HG02981 (cell line): Measurements from ENCODE around the gene ANGPT4.
"Not testable (repeated sequence)": the region's sequence is repeated elsewhere in the genome, so short reads cannot be mapped to it uniquely, and the experiment has no call there.

Experiments used
- ATAC-seq: cut with Tn5 transposase; IDR thresholded peaks from one replicate; pipeline ENCODE4 v1.9.1; 2021; ENCODE audit warnings: mild to moderate bottlenecking, moderate library complexity; ENCODE audit not compliant: unreplicated experiment

The ANGPT4 gene

GRCh38 chr20:878511-879307 lies 37.4 kb downstream of the ANGPT4 start:
- ATAC-seq: no peak

DNA sequence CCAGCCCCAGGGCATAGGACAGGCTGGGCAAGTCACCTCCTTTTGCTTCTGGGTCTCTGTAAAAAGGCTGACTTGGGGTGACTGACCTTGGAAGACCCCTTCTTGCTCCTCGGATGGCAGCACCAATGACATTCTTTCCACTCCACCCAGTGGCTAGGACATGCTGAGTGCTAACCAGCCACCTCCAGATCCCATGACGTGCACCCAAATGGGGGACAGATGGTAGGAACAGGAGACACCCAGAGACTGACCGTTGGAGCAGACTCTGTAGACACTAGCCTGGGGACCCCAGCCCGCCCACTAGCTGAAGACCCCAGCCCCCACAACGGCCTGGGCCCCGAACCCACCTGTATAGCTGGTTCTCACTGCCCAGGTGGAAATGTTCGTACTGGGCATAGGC lies 38.3 kb downstream of the ANGPT4 start:
- ATAC-seq: no peak

GRCh38 chr20:875115-875514 lies 41.0 kb downstream of the ANGPT4 start:
- no peak for ATAC-seq

DNA sequence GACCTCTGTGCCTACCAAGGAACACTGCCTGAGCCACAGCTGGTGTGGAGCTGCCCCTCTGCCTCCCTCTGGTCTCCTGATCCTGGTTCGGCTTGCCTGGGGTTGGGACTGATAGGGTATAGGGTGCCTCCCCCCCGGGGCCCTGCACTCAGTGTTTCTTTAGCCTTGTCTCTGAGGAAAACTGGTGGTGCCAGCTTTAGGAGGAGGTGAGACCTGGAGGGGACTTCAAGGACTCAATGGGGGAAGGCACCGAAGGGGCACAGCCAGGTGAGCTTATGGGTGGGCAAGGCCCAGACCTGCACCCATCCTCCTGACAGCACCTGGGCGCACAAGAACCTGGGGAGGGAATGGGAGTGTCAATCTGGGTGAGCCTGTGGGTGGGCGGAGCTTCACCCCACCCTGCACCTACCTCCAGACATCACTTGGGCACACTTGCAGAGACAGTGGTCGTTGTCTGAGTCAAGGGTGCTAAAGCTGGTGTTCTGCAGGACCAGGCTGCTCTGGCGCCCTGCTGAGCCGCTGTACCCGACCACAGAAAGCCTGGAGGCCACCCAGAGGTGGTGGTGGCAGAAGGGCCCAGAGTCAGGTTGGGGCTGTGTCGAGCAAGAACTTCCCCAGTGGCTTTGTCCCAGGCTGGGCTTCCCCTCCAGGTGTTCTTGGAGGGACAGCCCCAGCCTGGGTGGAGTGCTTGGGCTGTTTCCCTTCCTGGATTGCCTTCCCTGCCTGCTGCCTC lies 42.1 kb downstream of the ANGPT4 start:
- ATAC-seq: no peak

DNA sequence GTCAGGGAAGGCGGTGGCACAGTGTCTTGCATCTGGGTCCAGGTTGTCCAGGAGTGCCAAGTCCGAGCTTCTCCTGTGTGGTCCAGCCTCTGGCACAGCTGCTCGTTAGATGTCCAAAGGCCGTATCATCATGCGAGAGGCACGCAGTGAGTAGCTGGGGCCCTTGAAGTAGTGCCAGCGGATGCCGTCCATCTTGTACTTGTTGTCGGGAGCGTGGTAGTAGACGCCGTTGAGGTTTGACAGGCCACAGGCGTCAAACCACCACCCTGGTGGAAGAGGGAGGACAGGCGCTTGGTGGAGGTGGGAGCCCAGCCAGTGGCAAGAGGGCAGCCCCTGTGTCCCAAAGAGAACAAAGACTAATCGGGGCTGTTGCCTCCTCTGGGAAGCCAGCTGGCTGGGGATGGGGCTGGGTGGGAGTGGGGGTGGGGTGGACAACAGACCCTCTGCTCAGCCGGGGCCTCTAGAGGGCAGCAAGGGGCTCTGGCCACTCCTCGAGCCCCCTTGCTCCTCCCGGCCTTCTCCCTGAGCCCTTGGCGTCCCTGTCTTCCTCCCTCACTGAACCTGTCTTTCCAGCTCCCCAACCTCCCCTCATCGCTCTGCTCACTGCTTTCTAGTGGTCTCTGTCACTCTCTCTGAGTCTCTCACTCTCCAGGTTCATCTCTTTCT lies 43.1 kb downstream of the ANGPT4 start:
- ATAC-seq: no peak

DNA sequence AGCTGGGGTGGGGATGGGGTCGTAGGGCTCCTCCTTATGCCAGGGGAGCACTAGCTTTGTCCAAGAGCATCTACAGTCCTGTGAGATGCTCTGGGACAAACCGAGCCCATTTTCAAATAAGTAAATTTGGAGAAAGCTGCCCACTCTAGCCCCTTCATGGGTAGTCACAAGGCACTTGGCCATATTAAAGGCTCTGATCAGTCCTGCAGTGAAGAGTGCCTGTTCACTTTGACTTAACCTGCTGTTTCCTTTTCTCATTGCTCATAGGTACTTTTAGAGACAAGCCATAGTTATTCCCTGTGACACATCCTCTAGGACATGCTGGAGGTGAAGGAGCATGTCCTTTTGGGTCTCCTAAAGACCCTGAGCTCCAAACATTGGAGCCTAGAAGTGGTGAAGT lies 44.2 kb downstream of the ANGPT4 start:
- ATAC-seq: no peak

- no peak for ATAC-seq
Observed at GRCh38 chr20:871436-871835, 44.7 kb downstream of the ANGPT4 start.

- no peak for ATAC-seq
Observed at GRCh38 chr20:870758-871157, 45.4 kb downstream of the ANGPT4 start.

- ATAC-seq: no peak
Observed at GRCh38 chr20:869606-870005, 46.5 kb downstream of the ANGPT4 start.

DNA sequence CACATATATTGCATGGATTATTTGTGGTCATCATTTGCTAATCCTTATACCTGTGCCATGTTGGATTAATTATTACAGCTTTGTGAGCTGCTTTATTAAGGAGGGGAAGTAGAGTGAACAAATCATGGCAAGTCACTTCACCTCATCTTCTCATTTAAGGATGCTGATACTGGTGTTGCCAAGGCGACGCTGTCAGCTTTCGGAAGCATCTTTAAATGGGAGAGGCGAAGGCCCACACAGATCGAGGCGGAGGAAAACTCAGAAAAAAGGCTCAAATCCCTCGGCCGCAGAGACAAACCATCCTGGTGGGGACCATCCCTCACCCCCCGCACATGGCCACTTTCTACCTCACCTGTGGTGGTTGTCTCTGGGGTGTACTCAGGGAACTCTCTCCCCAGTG lies 47.9 kb downstream of the ANGPT4 start:
- no peak for ATAC-seq

GRCh38 chr20:865440-865839 lies 50.7 kb downstream of the ANGPT4 start:
- no peak for ATAC-seq

DNA sequence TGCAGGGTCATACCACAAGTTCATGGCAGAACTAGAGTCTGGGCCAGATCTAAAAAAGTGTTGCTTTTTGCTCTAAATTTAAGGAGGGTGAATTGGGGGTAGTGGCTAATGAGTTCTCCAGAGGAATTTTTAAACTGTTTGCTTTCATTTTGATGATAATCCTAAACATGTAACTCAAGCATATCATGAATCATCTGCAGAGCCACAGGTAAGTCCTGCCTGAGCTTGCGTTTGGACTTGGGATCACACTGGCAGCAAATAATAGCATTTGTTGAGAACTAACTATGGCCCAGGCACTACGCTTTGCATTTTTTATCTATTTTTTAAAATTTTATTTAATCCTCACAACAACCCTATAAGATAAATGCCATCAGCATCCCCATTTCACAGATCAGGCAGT lies 55.2 kb downstream of the ANGPT4 start:
- ATAC-seq: no peak

- ATAC-seq: no peak
Observed at GRCh38 chr20:859751-860231, 56.3 kb downstream of the ANGPT4 start.

DNA sequence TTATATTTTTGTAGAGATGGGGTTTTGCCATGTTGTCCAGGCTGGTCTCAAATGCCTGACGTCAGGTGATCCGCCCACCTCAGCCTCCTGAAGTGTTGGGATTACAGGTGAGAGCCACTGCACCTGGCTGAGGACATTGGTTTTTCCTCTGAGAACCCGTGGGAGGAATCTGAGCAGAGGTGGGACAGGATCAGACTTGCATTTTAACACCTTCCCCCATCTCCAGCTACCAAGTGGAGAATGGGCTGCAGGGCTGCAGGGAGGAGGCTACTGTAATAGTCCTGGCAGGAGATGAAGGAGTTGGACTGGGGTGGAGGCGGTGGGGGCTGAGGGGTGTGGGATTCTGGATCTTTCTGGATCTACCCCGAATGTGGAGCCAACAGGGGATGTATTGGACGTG lies 58.1 kb downstream of the ANGPT4 start:
- no peak for ATAC-seq

- ATAC-seq: no peak
Observed at GRCh38 chr20:856361-856775, 59.8 kb downstream of the ANGPT4 start.

DNA sequence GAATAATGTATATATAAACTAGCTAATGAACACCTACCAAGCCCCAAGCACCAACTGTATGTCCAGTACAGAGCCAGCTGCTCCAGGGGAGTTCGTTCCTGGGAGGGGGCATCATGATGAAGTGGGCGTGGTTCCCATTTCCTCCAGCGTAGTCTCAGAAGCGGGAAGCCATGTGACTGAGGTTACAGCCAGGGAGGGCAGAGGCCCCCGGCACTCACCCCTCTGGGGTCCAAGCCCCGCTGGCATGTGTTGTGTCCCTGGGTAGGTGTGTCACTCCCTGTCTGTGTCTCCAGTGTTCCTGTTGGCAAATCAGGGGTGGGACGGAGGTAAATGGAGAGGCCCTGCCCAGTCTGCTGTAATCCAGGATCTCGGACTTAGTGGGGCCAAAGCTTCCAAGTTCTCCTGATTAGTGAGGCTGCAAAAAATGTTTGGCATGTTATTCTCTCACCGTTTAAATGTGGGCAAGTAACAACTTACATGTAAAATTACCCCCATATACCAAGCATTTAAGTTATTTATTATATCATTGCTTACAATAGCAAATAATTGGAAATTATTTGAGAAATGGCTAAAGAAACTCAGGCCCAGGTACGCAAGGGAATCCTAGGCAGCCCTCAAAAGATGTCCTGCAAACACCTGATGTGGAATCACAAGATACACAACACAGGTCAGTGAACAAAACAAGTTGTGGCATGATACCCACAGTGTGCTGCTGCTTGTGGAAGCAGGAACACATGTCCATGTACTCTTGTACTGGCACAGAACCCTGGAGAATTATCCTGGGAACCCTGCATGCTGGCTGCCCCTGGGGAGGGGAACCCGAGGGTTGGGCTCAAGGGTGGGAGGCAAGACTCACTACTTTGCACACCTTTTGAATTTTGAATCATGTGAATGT lies 60.4 kb downstream of the ANGPT4 start:
- ATAC-seq: no peak

DNA sequence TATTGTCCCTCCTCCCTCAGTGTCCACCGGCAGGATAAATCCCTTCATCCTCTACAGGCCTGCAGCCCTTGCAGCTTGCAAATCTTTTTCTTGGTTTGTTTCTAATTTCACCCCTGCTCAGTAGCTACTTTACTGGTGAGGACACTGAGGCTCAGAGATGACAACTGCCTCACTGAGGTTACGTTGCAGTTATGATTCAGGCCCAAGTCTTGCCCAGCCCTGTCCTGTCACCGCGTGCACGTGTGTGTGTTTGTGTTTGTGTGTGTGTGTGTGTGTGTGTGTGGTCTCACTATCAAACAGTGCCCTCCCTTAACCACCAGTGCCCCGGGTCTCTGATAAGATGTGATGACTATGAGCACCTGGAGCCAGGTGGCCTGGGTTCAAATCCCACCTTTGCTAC lies 61.5 kb downstream of the ANGPT4 start:
- ATAC-seq: no peak

GRCh38 chr20:853406-853996 lies 62.6 kb downstream of the ANGPT4 start:
- no peak for ATAC-seq

DNA sequence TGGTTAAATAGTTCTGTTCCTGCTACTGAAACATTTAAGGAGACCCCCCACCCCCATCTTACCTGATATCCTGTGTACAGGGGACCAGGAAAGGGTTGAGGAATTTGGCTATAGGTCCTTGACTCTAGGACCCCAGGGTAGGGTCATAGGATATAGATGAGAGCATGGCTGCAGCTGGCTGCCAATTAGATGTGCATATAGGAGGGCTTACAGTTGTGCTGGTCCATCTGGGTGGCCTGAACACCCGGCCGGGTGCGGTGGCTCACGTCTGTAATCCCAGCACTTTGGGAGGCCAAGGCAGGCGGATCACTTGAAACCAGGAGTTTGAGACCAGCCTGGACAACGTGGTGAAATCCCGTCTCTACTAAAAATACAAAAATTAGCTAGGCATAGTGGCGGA lies 67.4 kb downstream of the ANGPT4 start:
- ATAC-seq: not testable (repeated sequence)

DNA sequence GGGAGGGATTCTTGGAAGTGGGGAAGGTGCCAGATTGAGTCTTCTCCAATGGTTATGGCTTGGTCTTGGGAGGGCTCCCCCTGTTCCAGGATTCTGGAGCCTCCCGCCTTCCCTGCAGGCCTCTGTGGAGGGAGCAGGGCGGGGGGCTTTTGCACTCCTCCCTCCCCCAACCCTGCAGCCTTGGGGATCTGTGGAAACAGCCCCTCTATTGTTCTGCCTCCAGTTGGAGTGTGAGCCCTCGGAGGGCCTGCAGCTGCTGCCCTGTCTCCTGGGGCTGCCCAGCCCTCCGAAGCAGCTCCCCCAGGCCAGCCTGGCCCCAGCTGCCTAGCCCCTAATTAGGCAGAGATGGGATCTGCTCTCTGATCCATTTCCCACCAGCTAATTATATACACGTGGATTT lies 67.9 kb downstream of the ANGPT4 start:
- no peak for ATAC-seq
